ENCODE data around the gene PGRMC2. TPM values are rescaled to one million over a fixed set of nuclear protein-coding genes. Genes with fewer than 3 reads are reported as not detected.

PGRMC2 gene
- polyA plus RNA-seq, 2 of the 4 experiments (the other 2 are of a cell fraction) = 48.1 to 124 TPM

DNA sequence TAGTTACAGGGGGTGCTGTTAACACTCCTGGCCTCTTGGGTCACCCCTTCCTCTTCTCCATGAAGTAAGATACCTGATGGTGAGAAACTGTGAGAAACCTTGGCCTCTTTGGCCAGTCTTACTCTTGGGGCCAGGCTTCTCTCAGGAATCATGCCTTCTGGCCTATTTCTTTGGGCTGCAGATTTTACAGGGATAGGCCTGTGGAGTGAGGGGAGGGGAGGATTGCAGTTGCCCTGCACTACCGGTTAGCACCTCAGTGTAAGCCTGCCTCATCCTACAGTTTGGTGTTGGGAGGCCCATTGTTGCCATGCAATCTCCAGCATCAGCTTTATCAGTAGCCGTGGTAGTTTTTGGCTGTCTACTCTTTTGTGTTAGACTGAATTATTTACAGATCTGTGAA, 7.6 kb upstream of the PGRMC2 start:
- Histone ChIP-seq H3K4me1 (peaks cover 6% of the 10 kb centered on the region; the same call in 1 of the 3 replicates), H3K9me3 (no peaks in the 10 kb centered on the region), H3K4me3 (no peak overlapping the region), H3K27ac (no peak overlapping the region), H3K4me2 (no peak overlapping the region)
- POLR2A ChIA-PET = no interaction called here
- 88% methylated on average over 2 of the region's 2 CpGs for WGBS (ENCODE audit: missing lambda C conversion rate)
- DNase-seq (ENCODE audit: low read depth in 1 of 2, low spot score in 1 of 2) (no peak), FAIRE-seq (no peak), ATAC-seq (no peak)
- TF ChIP-seq ZFP36 (IDR thresholded peaks at IDR 0.05; ENCODE audit: borderline replicate concordance, partially characterized antibody) (no peak), BHLHE40 (IDR thresholded peaks at IDR 0.05; ENCODE audit: low read depth, low read length) (no peak), RAD21 (conservative IDR thresholded peaks at IDR 0.05 in 1 of 2, IDR thresholded peaks at IDR 0.05 in 1 of 2) (no peak), TFCP2L1 (CRISPR knock-in tag; IDR thresholded peaks at IDR 0.05) (no peak), TP53 (CRISPR knock-in tag; IDR thresholded peaks at IDR 0.05) (no peak), PBX3 (IDR thresholded peaks at IDR 0.05) (no peak), USF2 (IDR thresholded peaks at IDR 0.05) (no peak), MAX (IDR thresholded peaks at IDR 0.05) (no peak), CHD4 (IDR thresholded peaks at IDR 0.05; ENCODE audit: borderline replicate concordance) (no peak), KDM5A (IDR thresholded peaks at IDR 0.05) (no peak), ZSCAN20 (CRISPR knock-in tag; IDR thresholded peaks at IDR 0.05) (no peak), CHD2 (IDR thresholded peaks at IDR 0.05; ENCODE audit: low read length, partially characterized antibody) (no peak), NR3C1 (IDR thresholded peaks at IDR 0.05) (no peak), MYC (IDR thresholded peaks at IDR 0.05; ENCODE audit: borderline replicate concordance, low read length) (no peak), EP300 (IDR thresholded peaks at IDR 0.05) (no peak), FOSB (CRISPR knock-in tag; IDR thresholded peaks at IDR 0.05) (no peak), MAZ (IDR thresholded peaks at IDR 0.05; ENCODE audit: borderline replicate concordance, low read depth, low read length) (no peak), MAFK (IDR thresholded peaks at IDR 0.05; ENCODE audit: partially characterized antibody) (no peak)
- TF ChIP-seq, protein P1, sequence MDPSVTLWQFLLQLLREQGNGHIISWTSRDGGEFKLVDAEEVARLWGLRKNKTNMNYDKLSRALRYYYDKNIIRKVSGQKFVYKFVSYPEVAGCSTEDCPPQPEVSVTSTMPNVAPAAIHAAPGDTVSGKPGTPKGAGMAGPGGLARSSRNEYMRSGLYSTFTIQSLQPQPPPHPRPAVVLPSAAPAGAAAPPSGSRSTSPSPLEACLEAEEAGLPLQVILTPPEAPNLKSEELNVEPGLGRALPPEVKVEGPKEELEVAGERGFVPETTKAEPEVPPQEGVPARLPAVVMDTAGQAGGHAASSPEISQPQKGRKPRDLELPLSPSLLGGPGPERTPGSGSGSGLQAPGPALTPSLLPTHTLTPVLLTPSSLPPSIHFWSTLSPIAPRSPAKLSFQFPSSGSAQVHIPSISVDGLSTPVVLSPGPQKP (IDR thresholded peaks at IDR 0.05; ENCODE audit: low read depth, low read length) = no peak
- TF ChIP-seq, protein P2, sequence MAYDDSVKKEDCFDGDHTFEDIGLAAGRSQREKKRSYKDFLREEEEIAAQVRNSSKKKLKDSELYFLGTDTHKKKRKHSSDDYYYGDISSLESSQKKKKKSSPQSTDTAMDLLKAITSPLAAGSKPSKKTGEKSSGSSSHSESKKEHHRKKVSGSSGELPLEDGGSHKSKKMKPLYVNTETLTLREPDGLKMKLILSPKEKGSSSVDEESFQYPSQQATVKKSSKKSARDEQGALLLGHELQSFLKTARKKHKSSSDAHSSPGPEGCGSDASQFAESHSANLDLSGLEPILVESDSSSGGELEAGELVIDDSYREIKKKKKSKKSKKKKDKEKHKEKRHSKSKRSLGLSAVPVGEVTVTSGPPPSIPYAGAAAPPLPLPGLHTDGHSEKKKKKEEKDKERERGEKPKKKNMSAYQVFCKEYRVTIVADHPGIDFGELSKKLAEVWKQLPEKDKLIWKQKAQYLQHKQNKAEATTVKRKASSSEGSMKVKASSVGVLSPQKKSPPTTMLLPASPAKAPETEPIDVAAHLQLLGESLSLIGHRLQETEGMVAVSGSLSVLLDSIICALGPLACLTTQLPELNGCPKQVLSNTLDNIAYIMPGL (CRISPR knock-in tag; IDR thresholded peaks at IDR 0.05; ENCODE audit: borderline replicate concordance) = no peak
- CTCF ChIA-PET = interaction anchor here (1.2 kb wide), 1 partner anchor 85 kb away, joined by 3 read pairs; no protein-coding TSS in a partner anchor

DNA sequence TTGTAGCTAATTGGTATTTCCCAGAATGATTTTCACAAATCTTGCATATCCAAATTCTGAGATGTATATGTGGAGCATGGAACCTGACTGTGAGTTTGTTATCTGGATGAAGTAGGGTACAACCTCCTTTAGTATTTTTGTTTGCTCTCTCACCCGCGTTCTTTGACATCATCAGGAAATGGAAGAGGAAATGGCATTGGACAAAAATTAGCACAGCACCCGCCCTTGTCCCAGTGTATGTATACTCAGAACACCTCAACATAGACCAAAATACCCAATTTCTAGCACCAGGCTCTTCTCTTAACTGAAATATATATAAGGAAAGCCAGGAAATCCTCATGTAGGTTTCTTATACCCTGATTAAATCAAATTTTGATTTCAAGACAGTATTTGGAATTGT, 6.9 kb upstream of the PGRMC2 start:
- H3K4me3 ChIP-seq = no peak overlapping the region
- H3K4me2 ChIP-seq = no peak overlapping the region
- ATAC-seq (no peak), DNase-seq (ENCODE audit: low read depth in 1 of 2, low spot score in 1 of 2) (no peak), FAIRE-seq (no peak)
- WGBS (ENCODE audit: missing lambda C conversion rate) = 62% methylated on average over 3 of the region's 3 CpGs
- H3K4me1 ChIP-seq = peaks cover 9% of the 10 kb centered on the region; the same call in 2 of the 3 replicates
- TF ChIP-seq ZFP36 (IDR thresholded peaks at IDR 0.05; ENCODE audit: borderline replicate concordance, partially characterized antibody) (no peak), CBX2 (IDR thresholded peaks at IDR 0.05; ENCODE audit: borderline replicate concordance, low read depth) (no peak), FOSL2 (IDR thresholded peaks at IDR 0.05) (no peak), FOSL2 (CRISPR knock-in tag; IDR thresholded peaks at IDR 0.05) (no peak), NR3C1 (IDR thresholded peaks at IDR 0.05) (no peak), RAD21 (conservative IDR thresholded peaks at IDR 0.05 in 1 of 2, IDR thresholded peaks at IDR 0.05 in 1 of 2) (no peak), NFE2L2 (conservative IDR thresholded peaks at IDR 0.05; ENCODE audit: low read length) (no peak), KDM5A (IDR thresholded peaks at IDR 0.05) (no peak), EP300 (IDR thresholded peaks at IDR 0.05) (no peak), EHMT2 (IDR thresholded peaks at IDR 0.05; ENCODE audit: low read depth) (no peak)
- POLR2A ChIA-PET = no interaction called here
- CTCF ChIA-PET = interaction anchor here (1.2 kb wide), 1 partner anchor 86 kb away, joined by 3 read pairs; no protein-coding TSS in a partner anchor
- H3K9me3 ChIP-seq = no peaks in the 10 kb centered on the region
- no peak overlapping the region for H3K27ac ChIP-seq
